Adrenal gland (tissue), 19 donors: ENCODE results near the gene CNTN5. TPM values are rescaled to one million over a fixed set of nuclear protein-coding genes. Genes with fewer than 3 reads are reported as not detected.

ENCODE experiments used
- DNase-seq, 7 donors: peaks; one replicate each; pipeline ENCODE4 v3.0.0-alpha.2; 2019 to 2020
- H3K27ac ChIP-seq, 5 donors: fragments of 200-600 bp; sonication (generic) in 4 of 5; 1 replicate in 3 of 5; 2 replicates in 2 of 5; pipeline versions ENCODE4 v1.5.1 to v1.8.0; 2016 to 2020; ENCODE audit warnings: mild to moderate bottlenecking in 1 of 5
- H3K27me3 ChIP-seq: fragments of 200-600 bp; 2 replicates; pipeline ENCODE4 v1.8.0; 2021
- H3K36me3 ChIP-seq, 2 donors: fragments of 200-600 bp; replicated peaks in 1 of 2; 1 replicate in 1 of 2; 2 replicates in 1 of 2; pipeline versions ENCODE4 v1.5.1 to v1.8.0; 2018 to 2022
- H3K4me1 ChIP-seq, 2 donors: fragments of 200-600 bp; replicated peaks in 1 of 2; 1 replicate in 1 of 2; 2 replicates in 1 of 2; pipeline versions ENCODE4 v1.5.1 to v1.8.0; 2018 to 2021
- H3K4me3 ChIP-seq, 4 donors: fragments of 200-600 bp; sonication (generic) in 3 of 4; one replicate each; pipeline ENCODE4 v1.5.1; 2016 to 2018
- H3K9me3 ChIP-seq, 3 donors: fragments of 200-600 bp; sonication (generic) in 1 of 3; replicated peaks in 1 of 3; 1 replicate in 2 of 3; 2 replicates in 1 of 3; pipeline versions ENCODE4 v1.5.1 to v1.8.0; 2016 to 2021
- POLR2A ChIP-seq, 2 donors: fragments of 450-650 bp; IDR thresholded peaks; one replicate each; pipeline ENCODE4 v1.6.1; 2017; ENCODE audit warnings: antibody characterized with exemption in 2 of 2, mild to moderate bottlenecking in 2 of 2, moderate library complexity in 1 of 2
- WGBS, 4 donors: extraction: QIAGEN DNeasy Blood & Tissue Kit in 2 of 4; methylation state at CpG; one replicate each; pipeline versions ENCODE4 v1.1.5 to v1.1.7; 2013 to 2017; 5-methylcytosine and 5-hydroxymethylcytosine counted together
- intact Hi-C, 2 donors: fragments of 100-400 bp; cut with DNase I; formaldehyde crosslinking; loops; one replicate each; pipeline versions ENCODE4 v1.14.1 to v1.15.0; 2022 to 2023
- long read RNA-seq, 10 donors: library from polyadenylated mRNA in 3 of 10; unstranded in 2 of 10; stranded (forward) in 1 of 10; transcript quantifications; one replicate each; pipeline ENCODE4 v2.0.0 and lab custom pipeline, GENCODE V29; 2021 to 2026
- polyA plus RNA-seq, 3 donors: library from polyadenylated mRNA; stranded (reverse); fragments of 200-250 nt in 2 of 3; fragments of 350-450 nt in 1 of 3; fragmentation: Illumina TruSeq in 1 of 3; extraction: RNeasy Lipid Tissue Mini Kit (QIAGEN cat#74804) in 1 of 3; gene quantifications; one replicate each; pipeline ENCODE4 v1.2.3, GENCODE V29; 2013 to 2014
- total RNA-seq, 9 donors: library from RNA; depleted of rRNA in 4 of 9; stranded (reverse); fragments of >200 nt in 4 of 9; fragments of 120-200 nt in 1 of 9; fragmentation: NEBNext Ultra II Directional in 1 of 9; extraction: Animal tissue kit (Norgen Biotek cat#: 25700) in 1 of 9; gene quantifications; one replicate each; pipeline versions ENCODE4 v1.1.0 to v1.2.4, GENCODE V29; 2013 to 2023
- TF ChIP-seq, protein P1 (sequence below), 6 experiments: fragments of 450-650 bp in 4 of 6; fragments of 200-600 bp in 2 of 6; sonication (generic) in 1 of 6; IDR thresholded peaks; 1 replicate in 5 of 6; 2 replicates in 1 of 6; pipeline versions ENCODE4 v1.5.1 to v1.8.0; 2016 to 2021; ENCODE audit warnings: antibody characterized with exemption in 6 of 6, mild to moderate bottlenecking in 2 of 6, moderate library complexity in 1 of 6
- donor health status: healthy with polysubstance abuse.
- donor health status: Bipolar disorder and iron deficiency.
- donor health status: DM: yes; HTN: yes; CAD: no.
- donor health status: DM: no; HTN: no; CAD: no.
- donor health status: DM: no; HTN: no; CAD: no.
- donor health status: DM: yes; HTN: yes; CAD: no.

Gene CNTN5
- total RNA-seq (100 to 1,000 TPM in 1 of 9 donors, under 1 TPM in 2, not detected in 6; 0.07 to 107 (median 0.42) TPM), polyA plus RNA-seq (under 1 TPM in 1 of 3 donors, not detected in 2; 0.18 TPM)
- long read RNA-seq, donor 1 = 0 reads
- long read RNA-seq, donor 2, full-length matches to known transcripts = 2 of 2 reads
- long read RNA-seq, donor 2, partial matches to known transcripts = 0 of 2 reads
- long read RNA-seq, donor 2, other reads (novel, unspliced or antisense) = 0 of 2 reads
- long read RNA-seq, donor 3 = 0 reads
- long read RNA-seq, donor 4, partial matches to known transcripts = 0 of 1 reads
- long read RNA-seq, donor 4, other reads (novel, unspliced or antisense) = 1 of 1 reads
- long read RNA-seq, donor 5, partial matches to known transcripts = 0 of 1 reads
- long read RNA-seq, donor 5, other reads (novel, unspliced or antisense) = 1 of 1 reads
- long read RNA-seq, donor 6 = 0 reads
- long read RNA-seq, donor 7 = 0 reads
- long read RNA-seq, donor 8, full-length matches to known transcripts = 3 of 3 reads
- long read RNA-seq, donor 8, partial matches to known transcripts = 0 of 3 reads
- long read RNA-seq, donor 8, other reads (novel, unspliced or antisense) = 0 of 3 reads
- long read RNA-seq, donor 9, full-length matches to known transcripts = 2 of 2 reads
- long read RNA-seq, donor 9, partial matches to known transcripts = 0 of 2 reads
- long read RNA-seq, donor 9, other reads (novel, unspliced or antisense) = 0 of 2 reads
- long read RNA-seq, donor 10 = 0 reads

- Histone ChIP-seq H3K27ac (no peak within 1 kb of the TSS), H3K27me3 (peaks cover 32% of the 10 kb centered on the region), H3K9me3 (no peaks in the 10 kb centered on the region), H3K36me3 (no peaks in the 10 kb centered on the region), H3K4me3 (peak within 1 kb of the TSS in 2 of 4 donors; percentile 20 to 48), H3K4me1 (peaks cover 0 to 5% of the 10 kb centered on the region in 2 donors)
- TF ChIP-seq POLR2A (IDR thresholded peaks at IDR 0.05) = no peak
- TF ChIP-seq, protein P1, sequence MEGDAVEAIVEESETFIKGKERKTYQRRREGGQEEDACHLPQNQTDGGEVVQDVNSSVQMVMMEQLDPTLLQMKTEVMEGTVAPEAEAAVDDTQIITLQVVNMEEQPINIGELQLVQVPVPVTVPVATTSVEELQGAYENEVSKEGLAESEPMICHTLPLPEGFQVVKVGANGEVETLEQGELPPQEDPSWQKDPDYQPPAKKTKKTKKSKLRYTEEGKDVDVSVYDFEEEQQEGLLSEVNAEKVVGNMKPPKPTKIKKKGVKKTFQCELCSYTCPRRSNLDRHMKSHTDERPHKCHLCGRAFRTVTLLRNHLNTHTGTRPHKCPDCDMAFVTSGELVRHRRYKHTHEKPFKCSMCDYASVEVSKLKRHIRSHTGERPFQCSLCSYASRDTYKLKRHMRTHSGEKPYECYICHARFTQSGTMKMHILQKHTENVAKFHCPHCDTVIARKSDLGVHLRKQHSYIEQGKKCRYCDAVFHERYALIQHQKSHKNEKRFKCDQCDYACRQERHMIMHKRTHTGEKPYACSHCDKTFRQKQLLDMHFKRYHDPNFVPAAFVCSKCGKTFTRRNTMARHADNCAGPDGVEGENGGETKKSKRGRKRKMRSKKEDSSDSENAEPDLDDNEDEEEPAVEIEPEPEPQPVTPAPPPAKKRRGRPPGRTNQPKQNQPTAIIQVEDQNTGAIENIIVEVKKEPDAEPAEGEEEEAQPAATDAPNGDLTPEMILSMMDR (IDR thresholded peaks at IDR 0.05) = no peak
- intact Hi-C loops = no loop called here
- peak; percentile 21 to 50 (median 28) for DNase-seq
- WGBS, 4 donors = 0 to 3% (median 1%) methylated on average over 25 to 57 of the region's 57 CpGs
Measured at GRCh38 chr11:99020352-99021225, at the start of gene CNTN5. Gene CNTN5, plus strand, starts transcription at chr11:99020949.

GRCh38 chr11:98979205-98979604 is 41.5 kb upstream of the CNTN5 start:
- Histone ChIP-seq H3K36me3 (no peaks in the 10 kb centered on the region), H3K4me1 (no peaks in the 10 kb centered on the region), H3K9me3 (no peaks in the 10 kb centered on the region), H3K4me3 (no peak overlapping the region), H3K27me3 (no peaks in the 10 kb centered on the region), H3K27ac (no peak overlapping the region)
- TF ChIP-seq, protein P1 (IDR thresholded peaks at IDR 0.05) = no peak
- no peak for TF ChIP-seq POLR2A (IDR thresholded peaks at IDR 0.05)
- DNase-seq = no peak
- WGBS, 4 donors = 58 to 83% (median 66%) methylated on average over 2 of the region's 2 CpGs
- intact Hi-C loops = no loop called here

GRCh38 chr11:99015634-99016454 is 4.9 kb upstream of the CNTN5 start:
- peak in 2 of 7 donors; percentile 14 to 23 for DNase-seq
- intact Hi-C loops = no loop called here
- no peak overlapping the region for H3K27ac ChIP-seq
- H3K4me3 ChIP-seq = no peak overlapping the region
- WGBS, 4 donors = 19 to 26% (median 24%) methylated on average over 3 of the region's 3 CpGs
- H3K27me3 ChIP-seq = peaks cover 5% of the 10 kb centered on the region
- no peaks in the 10 kb centered on the region for H3K36me3 ChIP-seq
- TF ChIP-seq, protein P1 (IDR thresholded peaks at IDR 0.05) = peak; percentile 60 to 91 (median 74)
- no peak for TF ChIP-seq POLR2A (IDR thresholded peaks at IDR 0.05)
- no peaks in the 10 kb centered on the region for H3K9me3 ChIP-seq
- H3K4me1 ChIP-seq = peaks cover 0 to 2% of the 10 kb centered on the region in 2 donors
